ENCODE measurements around the gene OSTF1. TPM values are rescaled to one million over a fixed set of nuclear protein-coding genes. Genes with fewer than 3 reads are reported as not detected.

The OSTF1 gene
- polyA plus RNA-seq, 1 donor, result 33.3 TPM

DNA sequence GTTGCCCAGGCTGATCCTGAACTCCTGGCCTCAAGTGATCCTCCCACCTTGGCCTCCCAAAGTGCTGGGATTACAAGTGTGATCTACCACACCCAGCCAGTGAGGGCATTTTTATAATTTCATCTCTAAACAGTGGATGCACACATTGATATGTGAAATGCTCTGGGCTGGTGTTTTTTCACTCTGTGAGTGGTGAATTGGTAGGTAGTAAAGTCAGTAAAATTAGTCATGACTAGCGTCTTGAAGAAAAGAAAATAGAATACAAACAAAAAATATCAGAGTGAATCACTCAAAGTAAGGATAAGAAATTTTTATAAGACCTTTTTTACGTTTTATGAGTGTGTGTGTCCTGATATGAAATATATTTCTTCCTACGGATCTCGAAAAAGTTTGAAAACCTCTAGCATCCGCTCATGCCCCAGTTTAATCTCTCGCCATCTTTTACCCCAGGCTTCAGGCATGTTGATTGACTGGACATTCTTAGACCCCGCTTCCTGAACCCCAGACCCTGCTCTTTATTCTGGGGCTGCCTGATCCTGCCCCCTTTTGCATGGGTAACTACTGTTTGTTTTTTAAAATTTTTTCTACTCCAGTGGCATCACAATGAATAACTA lies 14.0 kb downstream of the OSTF1 start:
- Histone ChIP-seq H3K4me3 (ENCODE audit: low read length) (no peak overlapping the region), H3K27me3 (ENCODE audit: control insufficient read depth, insufficient read depth, low read length) (no peaks in the 10 kb centered on the region), H3K36me3 (ENCODE audit: control insufficient read depth, insufficient read depth, low read length) (peaks cover 6% of the 10 kb centered on the region), H3K4me1 (ENCODE audit: control insufficient read depth, insufficient read depth, low read length) (no peaks in the 10 kb centered on the region), H3K9me3 (ENCODE audit: control insufficient read depth, low read depth, low read length) (no peaks in the 10 kb centered on the region), H3K27ac (ENCODE audit: low read length) (no peak overlapping the region)
- 96% methylated on average over 5 of the region's 7 CpGs for WGBS (ENCODE audit: insufficient coverage, low lambda C conversion rate)
- no peak for DNase-seq

DNA sequence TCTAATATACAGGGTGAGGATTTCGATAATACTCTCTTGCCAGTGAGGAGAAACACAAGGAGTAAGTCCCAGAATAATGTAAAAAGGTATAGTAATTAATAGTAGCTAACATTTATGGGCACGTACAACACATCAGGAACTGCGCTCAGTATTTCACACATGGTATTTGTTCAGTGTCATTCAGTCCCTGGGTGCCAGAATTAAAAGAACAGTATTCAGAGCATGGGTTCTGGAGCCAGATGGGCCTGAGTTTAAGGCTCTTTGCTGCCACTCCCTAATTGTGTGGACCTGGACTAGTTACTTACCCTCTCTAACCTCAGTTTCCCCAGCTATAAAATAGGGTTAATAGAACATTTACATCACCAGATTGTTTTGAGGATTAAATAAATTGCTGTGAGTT lies 16.3 kb downstream of the OSTF1 start:
- Histone ChIP-seq H3K4me3 (ENCODE audit: low read length) (no peak overlapping the region), H3K9me3 (ENCODE audit: control insufficient read depth, low read depth, low read length) (no peaks in the 10 kb centered on the region), H3K27me3 (ENCODE audit: control insufficient read depth, insufficient read depth, low read length) (no peaks in the 10 kb centered on the region), H3K27ac (ENCODE audit: low read length) (no peak overlapping the region), H3K4me1 (ENCODE audit: control insufficient read depth, insufficient read depth, low read length) (no peaks in the 10 kb centered on the region), H3K36me3 (ENCODE audit: control insufficient read depth, insufficient read depth, low read length) (peaks cover 6% of the 10 kb centered on the region)
- DNase-seq, result no peak
- 89% methylated on average over 1 of the region's 3 CpGs for WGBS (ENCODE audit: insufficient coverage, low lambda C conversion rate)

DNA sequence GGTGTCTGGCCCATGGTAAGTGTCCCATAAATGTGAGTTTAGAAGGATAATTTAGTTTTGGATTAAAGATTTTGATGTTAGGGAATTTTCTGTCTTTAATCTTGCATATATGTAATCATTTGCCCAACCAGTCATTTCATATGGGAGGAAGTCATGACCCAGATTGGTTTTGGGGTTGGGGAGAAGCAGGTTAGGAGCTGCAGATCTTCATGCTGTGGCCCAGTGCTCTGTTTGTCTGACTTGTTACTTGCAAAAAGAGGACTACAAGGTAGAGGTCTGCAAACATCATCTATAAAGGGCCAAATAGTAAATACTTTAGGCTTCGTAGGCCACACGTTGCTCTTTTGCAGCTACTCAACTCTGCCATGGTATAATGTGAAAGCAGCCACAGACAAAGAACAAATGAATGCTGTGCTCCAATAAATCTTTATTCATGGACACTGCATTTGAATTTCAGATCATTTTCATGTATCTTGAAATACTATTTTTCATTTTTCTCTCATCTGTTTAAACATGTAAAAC lies 16.8 kb downstream of the OSTF1 start:
- H3K36me3 ChIP-seq (ENCODE audit: control insufficient read depth, insufficient read depth, low read length), result peaks cover 6% of the 10 kb centered on the region
- no peaks in the 10 kb centered on the region for H3K27me3 ChIP-seq (ENCODE audit: control insufficient read depth, insufficient read depth, low read length)
- no CpG with 5 or more reads among the region's 2 CpGs for WGBS (ENCODE audit: insufficient coverage, low lambda C conversion rate)
- H3K9me3 ChIP-seq (ENCODE audit: control insufficient read depth, low read depth, low read length), result no peaks in the 10 kb centered on the region
- no peaks in the 10 kb centered on the region for H3K4me1 ChIP-seq (ENCODE audit: control insufficient read depth, insufficient read depth, low read length)
- H3K27ac ChIP-seq (ENCODE audit: low read length), result no peak overlapping the region
- no peak for DNase-seq
- H3K4me3 ChIP-seq (ENCODE audit: low read length), result no peak overlapping the region

DNA sequence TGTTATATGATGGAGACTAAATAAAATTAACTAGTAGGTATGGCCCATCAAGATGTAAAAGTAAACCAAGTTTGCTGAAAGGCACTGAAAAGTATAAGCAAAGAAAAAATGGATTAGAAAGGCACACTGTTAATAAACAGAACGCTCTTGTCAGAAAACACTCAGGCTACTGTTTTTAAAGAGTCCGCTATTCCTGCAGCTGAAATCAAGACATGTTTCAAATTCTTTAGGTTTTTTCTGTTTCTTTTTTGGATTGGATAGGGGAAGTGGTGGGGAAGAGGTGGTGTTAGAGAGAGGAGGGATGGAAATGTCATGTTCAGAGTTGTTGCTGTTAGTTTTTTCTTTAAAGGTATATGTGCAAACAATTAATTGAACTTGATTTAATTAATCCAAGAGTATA lies 17.5 kb downstream of the OSTF1 start:
- WGBS (ENCODE audit: insufficient coverage, low lambda C conversion rate), result no CpG with 5 or more reads among the region's 2 CpGs
- H3K27me3 ChIP-seq (ENCODE audit: control insufficient read depth, insufficient read depth, low read length), result no peaks in the 10 kb centered on the region
- no peak overlapping the region for H3K4me3 ChIP-seq (ENCODE audit: low read length)
- peaks cover 6% of the 10 kb centered on the region for H3K36me3 ChIP-seq (ENCODE audit: control insufficient read depth, insufficient read depth, low read length)
- H3K9me3 ChIP-seq (ENCODE audit: control insufficient read depth, low read depth, low read length), result no peaks in the 10 kb centered on the region
- H3K27ac ChIP-seq (ENCODE audit: low read length), result no peak overlapping the region
- DNase-seq, result no peak
- H3K4me1 ChIP-seq (ENCODE audit: control insufficient read depth, insufficient read depth, low read length), result peaks cover under 1% of the 10 kb centered on the region

DNA sequence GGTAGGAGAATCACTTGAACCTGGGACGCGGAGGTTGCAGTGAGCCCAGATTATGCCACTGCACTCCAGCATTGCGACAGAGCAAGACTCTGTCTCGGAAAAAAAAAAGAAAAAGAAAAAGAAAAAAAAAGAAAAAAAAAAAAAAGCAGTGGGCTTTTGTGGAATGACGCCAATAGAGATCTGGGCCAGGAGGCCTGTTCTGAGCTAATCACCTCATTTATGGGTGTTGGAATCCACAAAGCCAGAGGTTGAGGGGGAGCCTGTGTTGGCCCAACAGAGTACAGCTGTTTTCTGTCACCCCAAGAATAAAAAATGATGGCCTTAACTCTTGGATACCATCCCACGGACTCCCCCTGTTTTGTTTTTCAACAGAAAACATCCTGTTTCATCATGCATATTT lies 18.5 kb downstream of the OSTF1 start:
- Histone ChIP-seq H3K4me1 (ENCODE audit: control insufficient read depth, insufficient read depth, low read length) (peaks cover 3% of the 10 kb centered on the region), H3K9me3 (ENCODE audit: control insufficient read depth, low read depth, low read length) (no peaks in the 10 kb centered on the region), H3K27me3 (ENCODE audit: control insufficient read depth, insufficient read depth, low read length) (no peaks in the 10 kb centered on the region), H3K27ac (ENCODE audit: low read length) (no peak overlapping the region), H3K4me3 (ENCODE audit: low read length) (no peak overlapping the region), H3K36me3 (ENCODE audit: control insufficient read depth, insufficient read depth, low read length) (peaks cover 6% of the 10 kb centered on the region)
- WGBS (ENCODE audit: insufficient coverage, low lambda C conversion rate), result 82% methylated on average over 5 of the region's 6 CpGs
- DNase-seq, result no peak

DNA sequence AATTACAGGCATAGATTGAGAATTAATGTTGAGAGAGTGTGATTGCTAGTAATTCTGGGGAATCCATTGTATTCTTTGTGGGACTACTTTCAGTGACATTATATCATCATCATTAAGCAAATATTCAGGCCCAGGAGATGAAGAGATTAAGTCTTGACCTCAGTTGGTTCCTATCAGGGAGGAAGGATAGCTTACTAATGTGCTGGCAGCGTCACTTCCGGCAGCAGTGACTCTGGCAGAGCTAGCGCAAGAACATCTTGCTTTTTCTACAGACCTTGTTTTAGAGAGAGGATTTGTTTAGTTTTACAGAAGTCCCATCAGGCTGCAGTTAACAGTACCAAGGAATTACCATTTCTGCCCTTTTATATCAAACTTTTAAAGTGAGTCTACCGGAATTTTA lies 20.3 kb downstream of the OSTF1 start:
- no peak for DNase-seq
- Histone ChIP-seq H3K27ac (ENCODE audit: low read length) (no peak overlapping the region), H3K27me3 (ENCODE audit: control insufficient read depth, insufficient read depth, low read length) (no peaks in the 10 kb centered on the region), H3K4me3 (ENCODE audit: low read length) (no peak overlapping the region), H3K36me3 (ENCODE audit: control insufficient read depth, insufficient read depth, low read length) (no peaks in the 10 kb centered on the region), H3K4me1 (ENCODE audit: control insufficient read depth, insufficient read depth, low read length) (peaks cover 3% of the 10 kb centered on the region), H3K9me3 (ENCODE audit: control insufficient read depth, low read depth, low read length) (no peaks in the 10 kb centered on the region)
- WGBS (ENCODE audit: insufficient coverage, low lambda C conversion rate), result 100% methylated on average over 1 of the region's 4 CpGs

DNA sequence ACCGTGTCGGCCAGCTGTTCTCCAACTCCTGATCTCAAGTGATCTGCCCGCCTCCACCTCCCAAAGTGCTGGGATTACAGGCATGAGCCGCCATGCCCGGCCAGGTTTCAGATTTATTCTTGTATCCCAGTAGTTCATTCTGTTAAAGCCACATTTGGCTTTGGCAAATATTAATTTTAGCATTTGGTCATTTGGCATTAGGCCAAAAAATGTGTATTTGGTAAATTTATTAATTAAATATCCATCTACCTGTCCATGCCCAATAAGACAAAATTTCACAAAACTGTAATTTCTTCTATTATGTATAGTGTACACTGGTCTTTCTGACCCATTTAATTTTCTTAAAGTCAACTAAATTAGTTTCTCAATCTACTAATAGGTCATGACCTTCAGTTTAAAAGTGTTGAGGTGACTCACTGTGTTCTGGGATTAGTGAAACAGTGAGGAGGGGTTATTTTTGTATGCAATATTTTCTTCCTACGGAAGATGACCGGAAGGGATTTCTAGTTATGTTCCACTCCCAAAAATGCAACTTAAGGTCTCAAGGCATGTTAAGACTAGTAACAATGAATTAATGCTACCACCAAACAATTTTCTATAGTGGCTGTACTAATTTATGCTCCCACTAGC lies 21.0 kb downstream of the OSTF1 start:
- Histone ChIP-seq H3K9me3 (ENCODE audit: control insufficient read depth, low read depth, low read length) (no peaks in the 10 kb centered on the region), H3K27me3 (ENCODE audit: control insufficient read depth, insufficient read depth, low read length) (no peaks in the 10 kb centered on the region), H3K4me1 (ENCODE audit: control insufficient read depth, insufficient read depth, low read length) (peaks cover 3% of the 10 kb centered on the region), H3K27ac (ENCODE audit: low read length) (no peak overlapping the region), H3K36me3 (ENCODE audit: control insufficient read depth, insufficient read depth, low read length) (no peaks in the 10 kb centered on the region), H3K4me3 (ENCODE audit: low read length) (no peak overlapping the region)
- WGBS (ENCODE audit: insufficient coverage, low lambda C conversion rate), result no CpG with 5 or more reads among the region's 7 CpGs
- DNase-seq, result no peak

DNA sequence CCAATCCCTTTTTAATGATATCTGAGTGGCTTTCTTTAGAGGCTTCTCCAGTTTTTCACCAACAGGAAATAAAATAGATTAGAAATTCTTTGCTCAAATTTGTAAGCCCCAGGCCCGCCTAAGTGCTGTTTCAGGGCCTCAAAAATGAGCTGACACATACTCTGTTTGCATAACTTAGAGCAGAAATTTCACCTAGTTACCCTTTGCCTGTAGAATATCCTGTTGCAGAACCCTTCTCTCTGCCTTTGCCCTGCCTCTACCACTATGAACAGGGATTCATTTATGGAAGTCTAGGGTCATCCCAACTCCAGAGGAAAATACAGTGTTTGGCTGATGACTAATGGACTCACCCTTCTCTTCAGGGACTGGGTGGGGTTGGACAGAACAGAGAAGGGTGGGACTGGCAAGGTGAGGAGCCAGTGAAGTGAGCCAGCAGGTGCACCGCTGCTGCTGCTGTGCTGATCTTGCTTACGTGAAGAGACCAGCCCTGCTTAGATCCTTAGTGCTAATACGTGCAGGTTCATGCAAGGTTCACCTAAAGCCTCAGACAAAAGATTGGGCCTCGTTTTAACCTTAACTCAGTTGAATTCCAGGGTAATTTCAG lies 22.8 kb downstream of the OSTF1 start:
- H3K9me3 ChIP-seq (ENCODE audit: control insufficient read depth, low read depth, low read length), result no peaks in the 10 kb centered on the region
- H3K4me3 ChIP-seq (ENCODE audit: low read length), result no peak overlapping the region
- H3K27me3 ChIP-seq (ENCODE audit: control insufficient read depth, insufficient read depth, low read length), result no peaks in the 10 kb centered on the region
- DNase-seq, result peak; percentile 18 to 43
- H3K27ac ChIP-seq (ENCODE audit: low read length), result no peak overlapping the region
- H3K36me3 ChIP-seq (ENCODE audit: control insufficient read depth, insufficient read depth, low read length), result no peaks in the 10 kb centered on the region
- WGBS (ENCODE audit: insufficient coverage, low lambda C conversion rate), result no CpG with 5 or more reads among the region's 5 CpGs
- peaks cover 3% of the 10 kb centered on the region for H3K4me1 ChIP-seq (ENCODE audit: control insufficient read depth, insufficient read depth, low read length)

DNA sequence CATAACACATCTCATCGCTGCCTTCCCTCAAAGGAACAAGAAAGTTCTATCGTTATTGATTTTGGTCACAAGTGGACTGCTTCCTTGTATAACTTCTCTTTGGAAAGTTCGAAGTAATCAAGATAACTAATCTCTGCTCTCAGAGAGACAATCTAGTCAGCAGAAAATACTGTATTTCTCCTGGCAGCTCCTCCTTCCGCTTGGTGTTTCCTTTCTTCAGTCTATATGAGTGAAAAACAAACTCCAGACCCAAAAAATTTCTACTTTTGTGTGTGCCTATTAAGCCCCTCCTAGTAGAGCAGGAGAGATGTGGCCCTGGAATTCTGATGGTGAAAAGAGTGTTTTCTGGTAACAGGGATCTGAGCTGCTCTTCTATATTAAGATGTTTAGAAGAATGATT lies 24.5 kb downstream of the OSTF1 start:
- Histone ChIP-seq H3K4me3 (ENCODE audit: low read length) (no peak overlapping the region), H3K36me3 (ENCODE audit: control insufficient read depth, insufficient read depth, low read length) (peaks cover 3% of the 10 kb centered on the region), H3K27ac (ENCODE audit: low read length) (no peak overlapping the region), H3K9me3 (ENCODE audit: control insufficient read depth, low read depth, low read length) (no peaks in the 10 kb centered on the region), H3K4me1 (ENCODE audit: control insufficient read depth, insufficient read depth, low read length) (peaks cover 3% of the 10 kb centered on the region), H3K27me3 (ENCODE audit: control insufficient read depth, insufficient read depth, low read length) (no peaks in the 10 kb centered on the region)
- DNase-seq, result no peak
- WGBS (ENCODE audit: insufficient coverage, low lambda C conversion rate), result 86% methylated on average over 1 of the region's 4 CpGs

DNA sequence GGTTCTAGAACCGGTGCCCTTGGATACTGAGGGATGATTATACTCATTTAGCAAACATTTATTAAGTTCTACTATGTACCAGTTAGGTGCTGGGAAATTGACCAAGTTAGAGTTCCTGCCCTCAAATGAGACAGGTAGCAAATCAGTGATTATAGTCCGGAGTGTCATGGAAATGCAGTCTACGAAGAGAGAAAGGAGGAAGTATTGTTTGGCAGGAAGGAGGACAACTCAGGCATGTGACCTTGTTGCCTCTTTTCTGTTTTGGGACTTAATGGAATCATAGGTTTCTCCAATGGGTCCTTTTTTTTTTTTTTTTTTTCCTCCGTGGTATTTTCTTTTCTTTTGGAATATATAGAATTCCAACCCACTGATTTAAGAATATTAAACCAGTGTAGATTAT lies 28.0 kb downstream of the OSTF1 start:
- peaks cover 20% of the 10 kb centered on the region for H3K36me3 ChIP-seq (ENCODE audit: control insufficient read depth, insufficient read depth, low read length)
- DNase-seq, result no peak
- no peaks in the 10 kb centered on the region for H3K27me3 ChIP-seq (ENCODE audit: control insufficient read depth, insufficient read depth, low read length)
- H3K4me1 ChIP-seq (ENCODE audit: control insufficient read depth, insufficient read depth, low read length), result no peaks in the 10 kb centered on the region
- H3K4me3 ChIP-seq (ENCODE audit: low read length), result no peak overlapping the region
- 100% methylated on average over 1 of the region's 4 CpGs for WGBS (ENCODE audit: insufficient coverage, low lambda C conversion rate)
- H3K9me3 ChIP-seq (ENCODE audit: control insufficient read depth, low read depth, low read length), result no peaks in the 10 kb centered on the region
- H3K27ac ChIP-seq (ENCODE audit: low read length), result no peak overlapping the region
